IMR-90 (cell line): Measurements from ENCODE around the gene PDZD2. TPM values are rescaled to one million over a fixed set of nuclear protein-coding genes. Genes with fewer than 3 reads are reported as not detected.

ENCODE experiments used
- ATAC-seq: fragments of 200-7000 bp; cut with Tn5 transposase; 2 replicates; pipeline ENCODE4 v1.9.1; 2020; ENCODE audit warnings: low read depth, mild to moderate bottlenecking, moderate library complexity
- BruUV-seq: library from RNA; stranded (reverse); fragments of 400-500 nt; replicated peaks from 2 replicates; lab custom pipeline; 2021; lab: Mats Ljungman, UMichigan
- CTCF ChIA-PET: fragments of 300-600 bp; formaldehyde crosslinking; extraction: SDS; loops from one replicate; lab custom pipeline; 2021; ENCODE audit warnings: antibody characterized with exemption; lab: Yijun Ruan, JAX
- POLR2A ChIA-PET: fragments of 300-600 bp; sonication (Branson Sonifier 250); formaldehyde crosslinking; loops from one replicate; lab custom pipeline; 2022; ENCODE audit warnings: antibody characterized with exemption; ENCODE audit not compliant: unreplicated experiment; lab: Charles Lee
- DNase-seq: peaks from one replicate; pipeline ENCODE4 v3.0.0; 2013
- H2AFZ ChIP-seq: replicated peaks from 2 replicates; pipeline ENCODE3; 2013; ENCODE audit warnings: low read length, mild to moderate bottlenecking; ENCODE audit not compliant: poor library complexity
- H2AK5ac ChIP-seq: 2 replicates; pipeline ENCODE4 v1.6.1; 2013; ENCODE audit warnings: low read depth, low read length, inconsistent platforms
- H2AK9ac ChIP-seq: replicated peaks from 2 replicates; pipeline ENCODE3; 2013; ENCODE audit warnings: mild to moderate bottlenecking, low read depth, low read length, moderate library complexity; ENCODE audit not compliant: poor library complexity
- H2BK120ac ChIP-seq: 2 replicates; pipeline ENCODE4 v1.6.1; 2013; ENCODE audit warnings: low read depth, low read length, inconsistent platforms
- H2BK15ac ChIP-seq: 3 replicates; pipeline ENCODE4 v1.6.1; 2013; ENCODE audit warnings: low read depth, low read length, inconsistent platforms
- H2BK20ac ChIP-seq: 2 replicates; pipeline ENCODE4 v1.6.1; 2013; ENCODE audit warnings: low read depth, mild to moderate bottlenecking, inconsistent platforms, low read length, moderate library complexity
- H2BK5ac ChIP-seq: 2 replicates; pipeline ENCODE4 v1.6.1; 2013; ENCODE audit warnings: mild to moderate bottlenecking, low read depth, low read length, inconsistent platforms; ENCODE audit not compliant: poor library complexity, severe bottlenecking
- H3K14ac ChIP-seq: replicated peaks from 2 replicates; pipeline ENCODE4 v1.6.1; 2013; ENCODE audit warnings: low read depth, low read length, inconsistent platforms
- H3K18ac ChIP-seq: 2 replicates; pipeline ENCODE4 v1.6.1; 2013; ENCODE audit warnings: low read depth, low read length, control low read depth
- H3K23ac ChIP-seq: 2 replicates; pipeline ENCODE4 v1.6.1; 2013; ENCODE audit warnings: low read depth, low read length, inconsistent platforms
- H3K27ac ChIP-seq: 2 replicates; pipeline ENCODE4 v1.5.1; 2013; ENCODE audit warnings: mild to moderate bottlenecking, control low read depth, low read length; ENCODE audit not compliant: insufficient read depth
- H3K27me3 ChIP-seq: 2 replicates; pipeline ENCODE4 v1.6.1; 2013; ENCODE audit warnings: low read length; ENCODE audit not compliant: control insufficient read depth, insufficient read depth
- H3K36me3 ChIP-seq: 2 replicates; pipeline ENCODE4 v1.6.1; 2013; ENCODE audit warnings: low read length, mixed read lengths; ENCODE audit not compliant: control insufficient read depth, insufficient read depth
- H3K4ac ChIP-seq: 2 replicates; pipeline ENCODE4 v1.6.1; 2013; ENCODE audit warnings: low read depth, low read length, inconsistent platforms
- H3K4me1 ChIP-seq: 2 replicates; pipeline ENCODE4 v1.6.1; 2013; ENCODE audit warnings: low read length, mixed read lengths; ENCODE audit not compliant: control insufficient read depth, insufficient read depth
- H3K4me2 ChIP-seq: 2 replicates; pipeline ENCODE4 v1.6.1; 2013; ENCODE audit warnings: low read depth, mild to moderate bottlenecking, control low read depth, low read length, moderate library complexity
- H3K4me3 ChIP-seq: 2 replicates; pipeline ENCODE4 v1.5.1; 2013; ENCODE audit warnings: low read depth, mild to moderate bottlenecking, control low read depth, low read length, moderate library complexity; ENCODE audit not compliant: insufficient read depth
- H3K56ac ChIP-seq: 2 replicates; pipeline ENCODE4 v1.6.1; 2013; ENCODE audit warnings: low read length, inconsistent platforms; ENCODE audit not compliant: insufficient read depth; ENCODE audit errors: extremely low read depth
- H3K79me1 ChIP-seq, 2 experiments: 2 replicates each; pipeline ENCODE4 v1.6.1; 2013; ENCODE audit warnings: low read length in 2 of 2, inconsistent platforms in 1 of 2, low read depth in 1 of 2
- H3K9ac ChIP-seq: 2 replicates; pipeline ENCODE4 v1.6.1; 2013; ENCODE audit warnings: low read depth, low read length, control low read depth
- H3K9me1 ChIP-seq: 2 replicates; pipeline ENCODE4 v1.6.1; 2013; ENCODE audit warnings: low read length, inconsistent platforms; ENCODE audit not compliant: insufficient read depth
- H3K9me3 ChIP-seq: 2 replicates; pipeline ENCODE4 v1.6.1; 2013; ENCODE audit warnings: low read length; ENCODE audit not compliant: control insufficient read depth, insufficient read depth
- H4K20me1 ChIP-seq: 2 replicates; pipeline ENCODE4 v1.6.1; 2013; ENCODE audit warnings: low read length, inconsistent platforms; ENCODE audit not compliant: insufficient read depth
- H4K5ac ChIP-seq: 2 replicates; pipeline ENCODE4 v1.6.1; 2013; ENCODE audit warnings: mild to moderate bottlenecking, low read depth, low read length, control low read depth
- H4K8ac ChIP-seq, 2 experiments: 2 replicates each; pipeline ENCODE4 v1.6.1; 2013; ENCODE audit warnings: low read depth in 2 of 2, low read length in 2 of 2, control low read depth in 1 of 2, inconsistent platforms in 1 of 2
- H4K91ac ChIP-seq: 2 replicates; pipeline ENCODE4 v1.6.1; 2013; ENCODE audit warnings: low read depth, low read length, inconsistent platforms; ENCODE audit not compliant: insufficient read depth
- BHLHE40 ChIP-seq: fragments of 150-350 bp; IDR thresholded peaks from 2 replicates; pipeline ENCODE4 v1.6.1; 2016; ENCODE audit warnings: mild to moderate bottlenecking, low read depth, low read length
- CEBPB ChIP-seq: IDR thresholded peaks from 2 replicates; pipeline ENCODE4 v1.6.1; 2012; ENCODE audit warnings: low read depth, low read length, improper control_type of control experiment
- CHD1 ChIP-seq: IDR thresholded peaks from 2 replicates; pipeline ENCODE4 v1.6.1; 2012; ENCODE audit warnings: low read depth, low read length, improper control_type of control experiment
- CTCF ChIP-seq: conservative IDR thresholded peaks from 2 replicates; pipeline ENCODE4 v1.5.1; 2012; ENCODE audit warnings: mild to moderate bottlenecking, low read depth, low read length, improper control_type of control experiment
- ELK1 ChIP-seq: fragments of 150-350 bp; IDR thresholded peaks from 2 replicates; pipeline ENCODE4 v1.6.1; 2016; ENCODE audit warnings: low read depth, mild to moderate bottlenecking, low read length, moderate library complexity, borderline replicate concordance
- FOS ChIP-seq: fragments of 150-350 bp; IDR thresholded peaks from 2 replicates; pipeline ENCODE4 v1.6.1; 2016; ENCODE audit warnings: low read depth, low read length
- MAFK ChIP-seq: IDR thresholded peaks from 2 replicates; pipeline ENCODE4 v1.6.1; 2012; ENCODE audit warnings: low read depth, low read length, improper control_type of control experiment
- MAZ ChIP-seq: IDR thresholded peaks from 2 replicates; pipeline ENCODE4 v1.6.1; 2012; ENCODE audit warnings: low read depth, mild to moderate bottlenecking, low read length, improper control_type of control experiment, moderate library complexity, borderline replicate concordance
- MXI1 ChIP-seq: IDR thresholded peaks from 2 replicates; pipeline ENCODE4 v1.6.1; 2012; ENCODE audit warnings: low read depth, mild to moderate bottlenecking, low read length, moderate library complexity, borderline replicate concordance
- NFE2L2 ChIP-seq: fragments of 150-350 bp; IDR thresholded peaks from 2 replicates; pipeline ENCODE4 v1.6.1; 2016; ENCODE audit warnings: low read depth, mild to moderate bottlenecking, low read length
- POLR2A ChIP-seq: IDR thresholded peaks from 2 replicates; pipeline ENCODE4 v1.6.1; 2012; ENCODE audit warnings: mild to moderate bottlenecking, low read depth, low read length
- RAD21 ChIP-seq: IDR thresholded peaks from 2 replicates; pipeline ENCODE4 v1.6.1; 2012; ENCODE audit warnings: low read length, improper control_type of control experiment
- RCOR1 ChIP-seq: IDR thresholded peaks from 2 replicates; pipeline ENCODE4 v1.6.1; 2012; ENCODE audit warnings: mild to moderate bottlenecking, low read length, improper control_type of control experiment; ENCODE audit not compliant: insufficient replicate concordance
- RFX5 ChIP-seq: IDR thresholded peaks from 2 replicates; pipeline ENCODE4 v1.8.0; 2012; ENCODE audit warnings: low read depth, mild to moderate bottlenecking, low read length, moderate library complexity
- SMC3 ChIP-seq: fragments of 150-350 bp; IDR thresholded peaks from 2 replicates; pipeline ENCODE4 v1.6.1; 2016; ENCODE audit warnings: low read depth, mild to moderate bottlenecking, antibody characterized with exemption, low read length, moderate library complexity
- USF2 ChIP-seq: fragments of 150-350 bp; IDR thresholded peaks from 2 replicates; pipeline ENCODE4 v1.6.1; 2017; ENCODE audit warnings: mild to moderate bottlenecking, antibody characterized with exemption, low read length, low read depth
- WGBS, 2 experiments: methylation state at CpG; one replicate each; pipeline versions ENCODE4 v1.1.5 to v1.1.7; 2013; ENCODE audit warnings: missing lambda C conversion rate in 2 of 2; ENCODE audit not compliant: insufficient read length in 1 of 2; ENCODE audit errors: extremely low coverage in 2 of 2; 5-methylcytosine and 5-hydroxymethylcytosine counted together
- dilution Hi-C: fragments of 300-500 bp; cut with HindIII; formaldehyde crosslinking; loops from one replicate; pipeline ENCODE4 v1.14.3; 2018; ENCODE audit warnings: low sequenced_read_pairs; ENCODE audit not compliant: unreplicated experiment
- in situ Hi-C: fragments of 300-500 bp; cut with MboI; formaldehyde crosslinking; loops from 3 replicates; pipeline ENCODE4 v1.14.3; 2019; ENCODE audit warnings: low sequenced_read_pairs, inconsistent platforms, mixed read lengths
- intact Hi-C: fragments of 100-400 bp; cut with micrococcal nuclease; formaldehyde crosslinking; loops from 2 replicates; pipeline ENCODE4 v1.10.0; 2022
- polyA plus RNA-seq, 3 experiments: library from polyadenylated mRNA; depleted of rRNA; stranded (reverse); fragments of >200 nt; gene quantifications; 2 replicates each; pipeline ENCODE4 v1.2.3, GENCODE V29; 2012; ENCODE audit warnings: low replicate concordance in 1 of 3
- total RNA-seq: library from RNA; depleted of rRNA; stranded (reverse); fragments of >200 nt; gene quantifications from 2 replicates; pipeline ENCODE4 v1.2.3, GENCODE V29; 2012

Gene PDZD2
- total and polyA plus RNA-seq, 2 of the 4 experiments (the other 2 are of a cell fraction): under 0.01 to 0.02 TPM

GRCh38 chr5:31655491-31655890 is 16.6 kb downstream of the PDZD2 start:
- H3K4me3 ChIP-seq: no peak overlapping the region
- no CpG with 5 or more reads among the region's 3 CpGs for WGBS, 2 experiments
- no peaks in the 10 kb centered on the region for H4K20me1 ChIP-seq
- no peak overlapping the region for H2AK9ac ChIP-seq
- in situ Hi-C loops: no loop called here
- TF ChIP-seq RAD21 (no peak), POLR2A (no peak), SMC3 (no peak), NFE2L2 (no peak), FOS (no peak), CHD1 (no peak), BHLHE40 (no peak), ELK1 (no peak), MAZ (no peak), RFX5 (no peak), CTCF (no peak), MXI1 (no peak), CEBPB (no peak), USF2 (no peak), RCOR1 (no peak), MAFK (no peak)
- H3K79me1 ChIP-seq: no peaks in the 10 kb centered on the region
- no peak overlapping the region for H3K4ac ChIP-seq
- no peaks in the 10 kb centered on the region for H3K4me1 ChIP-seq
- ChIA-PET CTCF (no interaction called here), POLR2A (no interaction called here)
- H3K14ac ChIP-seq: no peak overlapping the region
- H3K27ac ChIP-seq: no peak overlapping the region
- H3K4me2 ChIP-seq: no peak overlapping the region
- H3K23ac ChIP-seq: no peak overlapping the region
- no peak overlapping the region for H4K8ac ChIP-seq
- no peak for ATAC-seq
- no peak overlapping the region for H2BK5ac ChIP-seq
- intact Hi-C loops: no loop called here
- no peak overlapping the region for H2BK120ac ChIP-seq
- BruUV-seq: no TSS peak
- no peak overlapping the region for H4K5ac ChIP-seq
- H3K36me3 ChIP-seq: no peaks in the 10 kb centered on the region
- no peak overlapping the region for H2AFZ ChIP-seq
- DNase-seq: no peak
- no peak overlapping the region for H3K56ac ChIP-seq
- no peak overlapping the region for H2AK5ac ChIP-seq
- H3K9me1 ChIP-seq: no peaks in the 10 kb centered on the region
- H3K9ac ChIP-seq: no peak overlapping the region
- H4K91ac ChIP-seq: no peak overlapping the region
- dilution Hi-C loops: no loop called here
- no peaks in the 10 kb centered on the region for H3K9me3 ChIP-seq
- H2BK20ac ChIP-seq: no peak overlapping the region
- H3K27me3 ChIP-seq: peaks cover 17% of the 10 kb centered on the region
- H3K18ac ChIP-seq: no peak overlapping the region
- no peak overlapping the region for H2BK15ac ChIP-seq
